GM12891 (cell line): ENCODE measurements around the gene PLSCR4.

Experiments used
- POLR2A ChIP-seq: IDR thresholded peaks from 2 replicates; pipeline ENCODE4 v1.6.1; 2011; ENCODE audit warnings: low read depth, low read length, control low read depth
- POLR2AphosphoS5 ChIP-seq: IDR thresholded peaks from 2 replicates; pipeline ENCODE4 v1.6.1; 2011; ENCODE audit warnings: low read depth, low read length, control low read depth

DNA sequence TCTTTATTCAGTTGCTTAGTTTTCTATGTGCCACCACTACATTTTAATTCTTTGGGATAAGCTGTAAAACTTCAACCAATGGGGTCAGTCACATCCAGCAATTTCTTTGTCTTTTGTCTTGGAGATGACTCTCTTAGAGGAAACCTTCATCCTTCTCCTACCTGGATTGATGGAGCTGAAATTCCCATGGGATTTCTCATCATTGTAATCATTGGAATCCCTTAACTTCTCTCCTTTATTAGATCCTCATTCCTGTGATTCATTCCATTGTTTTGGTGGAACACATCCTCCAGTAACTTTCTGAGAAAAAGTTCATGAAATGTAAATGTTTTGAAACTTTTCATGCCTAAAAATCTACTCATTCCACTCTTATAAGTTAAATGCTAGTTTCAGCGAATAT lies 80.3 kb downstream of the PLSCR4 start:
- TF ChIP-seq POLR2A (no peak), POLR2AphosphoS5 (no peak)
